KG1 (cell line): Measurements from ENCODE around the gene COL15A1.

Source experiments
- DNase-seq: peaks from one replicate; lab custom pipeline; 2025; lab: John Stamatoyannopoulos, UW

Gene COL15A1

DNA sequence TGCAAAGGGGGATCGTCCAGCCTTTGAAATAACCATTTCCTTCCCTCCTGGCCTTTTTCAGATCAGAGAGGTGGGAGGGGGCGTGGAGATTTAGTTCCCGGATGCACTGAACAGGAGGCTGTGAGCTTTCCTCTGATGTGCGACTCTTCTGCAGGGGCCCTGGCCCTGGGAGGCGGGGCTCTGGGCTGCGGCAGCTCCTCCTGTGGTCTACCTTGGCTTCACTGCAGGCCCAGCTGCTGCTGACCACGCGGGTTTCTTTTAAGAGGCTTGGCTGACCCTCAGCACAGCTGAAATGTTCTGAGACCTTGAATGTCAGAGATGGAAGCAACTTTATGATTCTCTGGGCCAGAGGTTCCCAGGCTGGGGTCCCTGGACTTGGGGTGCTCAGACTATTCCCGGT, 27.0 kb upstream of the COL15A1 start:
- no peak for DNase-seq

- DNase-seq, result no peak
Measured at GRCh38 chr9:98917746-98918487, 25.8 kb upstream of the COL15A1 start.

DNA sequence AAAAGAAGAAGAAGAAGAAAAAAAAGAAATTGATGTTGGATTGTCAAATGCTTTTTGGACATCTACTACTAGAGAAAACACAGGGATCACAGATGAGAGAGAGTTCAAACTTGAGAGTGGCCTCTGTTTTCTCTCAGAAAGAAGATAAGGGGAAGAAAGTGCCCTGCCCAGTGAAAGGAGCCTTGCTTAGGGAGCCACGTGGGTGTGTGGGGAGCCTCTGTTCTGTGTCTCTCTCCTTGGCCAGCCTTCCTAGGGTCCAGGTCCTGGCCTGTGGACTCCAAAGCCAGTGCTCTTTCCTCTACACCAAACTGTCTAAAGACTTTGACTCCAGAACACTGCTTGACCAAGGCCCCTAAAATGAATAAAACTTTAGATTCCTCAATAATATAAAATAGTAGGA, 22.0 kb upstream of the COL15A1 start:
- DNase-seq, result no peak

- DNase-seq, result no peak
Measured at GRCh38 chr9:98922721-98923435, 20.8 kb upstream of the COL15A1 start.

DNA sequence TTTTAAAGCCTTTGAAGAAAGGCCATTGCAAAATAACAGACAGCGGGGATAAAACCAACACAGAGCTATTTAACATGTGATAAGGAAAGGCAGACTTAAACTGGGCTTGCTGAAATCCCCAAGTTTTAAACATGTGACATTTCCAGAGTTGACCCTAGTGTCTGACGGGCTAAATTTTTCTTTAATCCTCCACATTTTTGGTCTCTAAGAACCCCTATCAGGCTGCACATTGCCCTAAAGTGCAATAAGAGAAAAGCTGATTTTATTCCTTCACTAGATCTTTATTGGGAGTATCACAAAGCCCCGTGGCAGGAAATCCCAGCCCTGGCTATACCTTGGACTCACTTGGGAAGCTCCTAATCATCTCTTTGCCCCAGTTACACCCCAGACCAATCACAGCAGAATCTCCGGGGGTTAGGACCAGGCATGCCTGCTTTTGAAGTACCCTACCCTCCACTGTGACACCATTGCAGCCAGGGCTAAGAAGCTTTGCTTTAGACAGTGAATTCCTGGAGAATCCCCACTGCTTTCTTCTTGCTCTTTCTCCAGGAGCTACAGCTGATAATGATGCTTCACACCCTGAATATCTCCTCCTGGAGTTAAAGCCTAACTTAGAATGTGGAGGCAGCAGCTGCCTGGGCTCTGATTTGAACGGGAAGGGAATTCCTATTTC, 20.1 kb upstream of the COL15A1 start:
- DNase-seq, result no peak

DNA sequence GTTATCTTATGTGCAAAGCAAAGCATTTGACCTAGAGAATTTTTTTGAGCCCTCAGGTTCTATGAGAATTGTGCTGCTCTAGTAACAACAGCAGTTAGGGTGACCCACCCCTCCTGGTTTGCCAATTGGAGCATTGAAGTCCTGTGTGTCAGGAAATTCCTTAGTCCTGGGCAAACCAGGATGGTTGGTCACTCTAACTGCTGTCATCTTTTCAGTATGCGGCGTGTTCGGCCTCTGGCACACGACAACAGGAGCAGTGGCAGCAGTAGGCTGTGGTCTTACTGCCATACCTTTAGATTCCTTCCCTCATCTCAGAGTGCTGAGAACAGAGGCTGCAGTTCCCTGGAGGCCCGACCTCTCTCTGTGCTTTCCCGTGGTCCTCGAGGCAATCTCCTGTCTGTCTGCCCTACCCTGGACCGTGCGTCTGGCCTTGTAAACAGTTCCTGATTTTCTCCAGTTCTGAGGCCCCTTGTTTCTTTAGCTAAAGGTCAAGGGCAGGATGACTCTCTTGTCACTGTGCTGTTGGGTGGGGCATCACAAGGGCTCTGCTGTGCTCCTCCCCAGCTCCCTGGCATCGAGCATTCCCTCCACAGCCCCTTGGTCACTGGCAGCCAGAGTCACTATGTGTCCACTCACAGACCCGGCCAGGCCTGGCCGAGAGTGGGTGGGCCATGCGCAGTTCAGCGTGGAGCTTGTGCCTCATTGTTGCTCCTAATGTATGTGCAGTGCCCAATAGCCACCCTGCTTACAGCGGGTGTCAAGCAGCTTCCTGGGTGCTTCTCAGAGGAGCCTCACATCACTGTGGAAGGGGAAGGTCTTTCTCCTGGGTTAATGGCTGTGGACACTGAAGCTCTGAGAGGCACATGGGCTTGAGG, 18.5 kb upstream of the COL15A1 start:
- DNase-seq, result no peak

GRCh38 chr9:98925956-98926355, 17.8 kb upstream of the COL15A1 start:
- no peak for DNase-seq

GRCh38 chr9:98927724-98928123, 16.0 kb upstream of the COL15A1 start:
- DNase-seq, result no peak

GRCh38 chr9:98929071-98929470, 14.6 kb upstream of the COL15A1 start:
- DNase-seq, result no peak

GRCh38 chr9:98929895-98930341, 13.8 kb upstream of the COL15A1 start:
- no peak for DNase-seq

GRCh38 chr9:98930792-98931191, 12.9 kb upstream of the COL15A1 start:
- DNase-seq, result no peak

- no peak for DNase-seq
Measured at GRCh38 chr9:98931600-98932389, 11.9 kb upstream of the COL15A1 start.

GRCh38 chr9:98933185-98933584, 10.5 kb upstream of the COL15A1 start:
- DNase-seq, result no peak

- DNase-seq, result no peak
Measured at GRCh38 chr9:98933890-98934289, 9.8 kb upstream of the COL15A1 start.

GRCh38 chr9:98935071-98935505, 8.6 kb upstream of the COL15A1 start:
- DNase-seq, result no peak

- no peak for DNase-seq
Measured at GRCh38 chr9:98940276-98940675, 3.4 kb upstream of the COL15A1 start.

GRCh38 chr9:98941946-98942523, 1.7 kb upstream of the COL15A1 start:
- DNase-seq, result no peak

GRCh38 chr9:98942906-98943681, 613 bp upstream of the COL15A1 start:
- DNase-seq, result no peak

- DNase-seq, result no peak
Measured at GRCh38 chr9:98944057-98944733, 488 bp downstream of the COL15A1 start.

DNA sequence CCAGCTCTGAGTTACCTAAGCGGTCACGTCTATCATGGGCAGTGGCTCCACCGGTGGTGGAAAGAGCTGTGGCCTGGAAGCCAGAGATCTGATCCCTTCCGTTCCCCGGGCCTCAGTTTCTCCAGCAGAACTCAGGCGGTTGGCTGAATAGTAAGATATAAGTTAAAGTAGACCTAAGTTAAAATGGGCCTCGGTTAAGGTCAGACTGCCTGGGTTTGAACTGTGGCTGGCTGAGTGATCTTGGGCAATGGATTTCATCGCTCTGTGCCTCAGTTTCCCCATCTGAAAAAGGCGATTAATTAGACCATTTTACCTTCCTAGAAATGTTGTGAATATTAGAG, 997 bp downstream of the COL15A1 start:
- DNase-seq, result no peak
